HUES6 (cell line): ENCODE data around the gene GNG2.
"Not testable (repeated sequence)": the region's sequence is repeated elsewhere in the genome, so short reads cannot be mapped to it uniquely, and the experiment has no call there.

Experiments
- H3K27ac ChIP-seq: 2 replicates; pipeline ENCODE4 v1.7.0; 2013; ENCODE audit warnings: low read depth, mild to moderate bottlenecking, low read length, inconsistent platforms
- H3K27me3 ChIP-seq: 2 replicates; pipeline ENCODE4 v1.6.1; 2013; ENCODE audit warnings: low read length; ENCODE audit not compliant: control insufficient read depth, insufficient read depth
- H3K36me3 ChIP-seq: 2 replicates; pipeline ENCODE4 v1.6.1; 2013; ENCODE audit warnings: low read length; ENCODE audit not compliant: control insufficient read depth, insufficient read depth
- H3K4me1 ChIP-seq: 2 replicates; pipeline ENCODE4 v1.6.1; 2013; ENCODE audit warnings: low read length; ENCODE audit not compliant: control insufficient read depth, insufficient read depth
- H3K4me3 ChIP-seq: 2 replicates; pipeline ENCODE4 v1.5.1; 2013; ENCODE audit warnings: low read depth, low read length
- H3K9ac ChIP-seq: one replicate; pipeline ENCODE4 v1.6.1; 2013; ENCODE audit warnings: mild to moderate bottlenecking, low read length
- H3K9me3 ChIP-seq: 2 replicates; pipeline ENCODE4 v1.6.1; 2013; ENCODE audit warnings: low read depth, low read length; ENCODE audit not compliant: control insufficient read depth, insufficient read depth

Gene GNG2

GRCh38 chr14:51895375-51895774 is 35.0 kb downstream of the GNG2 start:
- no peak overlapping the region for H3K9ac ChIP-seq
- no peaks in the 10 kb centered on the region for H3K27me3 ChIP-seq
- no peaks in the 10 kb centered on the region for H3K36me3 ChIP-seq
- no peak overlapping the region for H3K4me3 ChIP-seq
- no peaks in the 10 kb centered on the region for H3K4me1 ChIP-seq
- H3K27ac ChIP-seq = no peak overlapping the region
- no peaks in the 10 kb centered on the region for H3K9me3 ChIP-seq

GRCh38 chr14:51897791-51898355 is 37.5 kb downstream of the GNG2 start:
- no peaks in the 10 kb centered on the region for H3K36me3 ChIP-seq
- no peaks in the 10 kb centered on the region for H3K9me3 ChIP-seq
- H3K9ac ChIP-seq = no peak overlapping the region
- H3K4me3 ChIP-seq = no peak overlapping the region
- H3K27me3 ChIP-seq = no peaks in the 10 kb centered on the region
- H3K4me1 ChIP-seq = no peaks in the 10 kb centered on the region
- no peak overlapping the region for H3K27ac ChIP-seq

GRCh38 chr14:51901475-51902024 is 41.1 kb downstream of the GNG2 start:
- no peaks in the 10 kb centered on the region for H3K4me1 ChIP-seq
- H3K27me3 ChIP-seq = no peaks in the 10 kb centered on the region
- peaks cover 5% of the 10 kb centered on the region; the same call in 1 of the 2 replicates for H3K9me3 ChIP-seq
- H3K9ac ChIP-seq = no peak overlapping the region
- no peak overlapping the region for H3K4me3 ChIP-seq
- H3K27ac ChIP-seq = no peak overlapping the region
- no peaks in the 10 kb centered on the region for H3K36me3 ChIP-seq

DNA sequence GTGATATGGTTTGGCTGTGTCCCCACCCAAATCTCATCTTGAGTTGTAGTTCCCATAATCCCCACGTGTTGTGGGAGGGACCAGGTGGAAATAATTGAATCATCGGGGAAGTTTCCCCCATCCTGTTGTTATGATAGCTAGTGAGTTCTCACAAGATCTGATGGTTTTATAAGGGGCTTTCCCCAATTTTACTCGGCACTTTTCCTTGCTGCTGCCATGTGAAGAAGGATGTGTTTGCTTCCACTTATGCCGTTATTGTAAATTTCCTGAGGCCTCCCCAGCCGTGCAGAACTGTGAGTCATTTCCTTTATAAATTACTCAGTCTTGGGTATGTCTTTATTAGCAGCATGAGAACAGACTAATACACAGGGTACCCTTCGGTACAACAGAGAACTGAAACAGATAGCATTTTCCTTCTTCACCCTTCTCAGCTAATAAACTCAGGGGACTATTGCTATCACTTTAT is 45.3 kb downstream of the GNG2 start:
- not testable (repeated sequence) for H3K4me3 ChIP-seq, H3K27me3 ChIP-seq, H3K27ac ChIP-seq, H3K9ac ChIP-seq, H3K4me1 ChIP-seq, H3K36me3 ChIP-seq, H3K9me3 ChIP-seq

- H3K9ac ChIP-seq = no peak overlapping the region
These were observed 47.7 kb downstream of the GNG2 start for GRCh38 chr14:51908086-51908485.

DNA sequence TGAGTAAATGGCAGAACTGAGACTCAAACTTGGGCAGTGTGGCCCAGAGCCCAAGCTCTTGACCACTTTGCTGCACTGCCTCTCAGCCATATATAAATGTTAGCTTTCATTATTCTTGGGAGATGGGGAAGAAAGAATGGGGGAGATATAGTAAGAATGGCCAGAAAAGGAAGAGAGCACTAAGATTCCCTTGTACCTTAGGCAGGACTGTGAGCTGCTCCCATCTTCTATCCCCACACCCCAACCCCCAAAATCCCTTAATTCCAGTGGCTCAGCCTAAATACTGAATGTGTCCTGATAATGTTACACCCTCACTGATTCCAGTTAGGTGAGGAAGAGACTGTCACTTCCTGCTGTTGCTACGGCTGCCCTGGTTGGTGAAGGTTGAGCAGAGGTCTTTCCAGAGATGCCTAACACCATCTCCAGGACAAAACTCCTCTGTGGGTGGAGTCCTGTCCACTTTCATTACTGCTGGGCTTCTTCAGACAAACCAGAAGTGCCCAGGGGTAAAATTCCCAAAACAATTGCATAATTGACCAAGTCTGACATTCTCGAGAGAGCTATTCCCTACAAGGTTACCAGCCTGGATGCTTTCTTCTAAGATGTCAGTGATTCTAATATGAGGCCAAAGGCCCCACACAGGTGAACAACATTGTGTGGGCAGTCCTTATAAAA is 51.8 kb downstream of the GNG2 start:
- H3K27ac ChIP-seq = no peak overlapping the region

More at GRCh38 chr14:51908086-51908485, 47.7 kb downstream of the GNG2 start:
- Histone ChIP-seq H3K4me1 (no peaks in the 10 kb centered on the region), H3K27me3 (no peaks in the 10 kb centered on the region), H3K36me3 (no peaks in the 10 kb centered on the region), H3K9me3 (peaks cover 5% of the 10 kb centered on the region; the same call in 1 of the 2 replicates), H3K4me3 (no peak overlapping the region), H3K27ac (no peak overlapping the region)

DNA sequence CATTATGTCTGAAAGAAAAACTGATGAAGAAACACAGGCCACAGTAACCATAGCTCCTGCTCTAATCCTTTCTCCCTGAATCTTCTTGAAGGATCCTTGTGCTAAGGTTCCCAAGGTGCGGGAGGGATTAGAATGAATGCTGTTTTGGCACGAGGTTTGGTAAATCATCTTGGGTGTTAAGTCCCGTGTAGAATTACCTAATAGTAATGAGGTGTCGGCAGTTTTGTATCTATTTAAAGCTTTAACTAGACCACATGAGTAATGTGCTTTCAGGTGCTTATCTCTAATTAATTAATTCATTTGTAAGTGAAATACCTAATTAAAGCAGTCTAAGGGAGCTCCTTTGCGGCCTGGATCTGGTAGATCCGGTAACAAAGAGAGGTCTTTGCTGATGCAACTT is 53.9 kb downstream of the GNG2 start:
- no peaks in the 10 kb centered on the region for H3K4me1 ChIP-seq
- no peaks in the 10 kb centered on the region for H3K27me3 ChIP-seq

More for the DNA sequence above, 51.8 kb downstream of the GNG2 start:
- no peaks in the 10 kb centered on the region for H3K36me3 ChIP-seq
- no peaks in the 10 kb centered on the region for H3K9me3 ChIP-seq
- H3K4me3 ChIP-seq = no peak overlapping the region
- no peak overlapping the region for H3K9ac ChIP-seq
- H3K27me3 ChIP-seq = no peaks in the 10 kb centered on the region
- no peaks in the 10 kb centered on the region for H3K4me1 ChIP-seq

GRCh38 chr14:51917193-51917592 is 56.8 kb downstream of the GNG2 start:
- Histone ChIP-seq H3K27ac (no peak overlapping the region), H3K4me3 (no peak overlapping the region), H3K9ac (no peak overlapping the region), H3K4me1 (no peaks in the 10 kb centered on the region), H3K36me3 (no peaks in the 10 kb centered on the region), H3K27me3 (no peaks in the 10 kb centered on the region), H3K9me3 (no peaks in the 10 kb centered on the region)

More for the DNA sequence above, 53.9 kb downstream of the GNG2 start:
- no peak overlapping the region for H3K9ac ChIP-seq
- no peaks in the 10 kb centered on the region for H3K9me3 ChIP-seq
- H3K36me3 ChIP-seq = no peaks in the 10 kb centered on the region
- no peak overlapping the region for H3K4me3 ChIP-seq
- no peak overlapping the region for H3K27ac ChIP-seq

GRCh38 chr14:51921026-51921425 is 60.6 kb downstream of the GNG2 start:
- 0 out of 2 replicates have a peak, but pooled peaks cover 3% of the 10 kb centered on the region for H3K4me1 ChIP-seq
- no peaks in the 10 kb centered on the region for H3K36me3 ChIP-seq
- no peaks in the 10 kb centered on the region for H3K9me3 ChIP-seq
- H3K9ac ChIP-seq = no peak overlapping the region
- H3K4me3 ChIP-seq = no peak overlapping the region
- H3K27ac ChIP-seq = no peak overlapping the region
- no peaks in the 10 kb centered on the region for H3K27me3 ChIP-seq

DNA sequence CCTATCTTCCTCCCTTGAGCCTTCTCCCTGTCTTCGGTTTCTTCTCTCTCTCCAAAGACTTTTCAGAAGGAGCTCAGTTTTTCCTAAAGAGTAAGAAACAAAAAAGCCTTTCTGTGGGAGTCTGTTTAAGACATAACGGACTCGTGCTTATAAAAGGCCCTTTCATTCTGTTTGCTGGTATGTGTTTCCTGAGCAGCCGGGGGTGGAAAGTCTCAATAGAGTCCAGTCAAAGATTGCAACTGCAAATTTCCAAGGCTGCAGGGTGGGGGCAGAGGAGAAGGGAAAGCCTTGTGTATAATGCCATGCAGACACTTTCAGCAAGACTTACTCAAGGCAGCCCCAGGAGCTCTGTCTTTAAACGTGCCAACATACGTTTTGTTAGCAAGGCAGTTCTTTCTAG is 62.2 kb downstream of the GNG2 start:
- H3K4me1 ChIP-seq = 0 out of 2 replicates have a peak, but pooled peaks cover 3% of the 10 kb centered on the region
- H3K27me3 ChIP-seq = no peaks in the 10 kb centered on the region
- H3K36me3 ChIP-seq = no peaks in the 10 kb centered on the region
- H3K27ac ChIP-seq = no peak overlapping the region
- H3K9ac ChIP-seq = no peak overlapping the region
- H3K9me3 ChIP-seq = no peaks in the 10 kb centered on the region
- no peak overlapping the region for H3K4me3 ChIP-seq

DNA sequence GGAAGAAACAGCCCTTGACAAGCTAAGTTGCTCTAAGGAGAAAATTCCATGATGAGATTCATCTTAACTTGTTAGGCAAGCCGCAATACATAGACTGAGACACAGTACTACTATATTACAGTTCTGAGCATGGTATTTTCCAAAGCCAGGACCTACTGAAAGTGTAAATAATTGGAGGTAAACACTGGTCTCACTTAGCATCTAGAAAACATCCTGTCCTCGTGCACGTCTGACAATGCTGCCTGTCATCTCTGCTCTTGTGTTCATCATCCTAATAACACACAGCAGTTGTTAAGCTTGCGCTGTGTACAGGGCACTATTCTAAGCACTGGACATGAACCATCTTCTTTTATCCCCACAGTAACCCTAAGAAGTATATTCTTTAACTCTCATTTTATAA is 64.2 kb downstream of the GNG2 start:
- no peaks in the 10 kb centered on the region for H3K27me3 ChIP-seq

More for the DNA sequence above, 64.2 kb downstream of the GNG2 start:
- Histone ChIP-seq H3K36me3 (no peaks in the 10 kb centered on the region), H3K4me3 (no peak overlapping the region), H3K27ac (no peak overlapping the region), H3K9me3 (no peaks in the 10 kb centered on the region), H3K9ac (no peak overlapping the region), H3K4me1 (0 out of 2 replicates have a peak, but pooled peaks cover 3% of the 10 kb centered on the region)
